HFFc6 (cell line): Measurements from ENCODE around the gene PLEKHD1. TPM values are rescaled to one million over a fixed set of nuclear protein-coding genes. Genes with fewer than 3 reads are reported as not detected.

Experiments
- DNase-seq: peaks from one replicate; pipeline ENCODE4 v3.0.0-alpha.2; 2018
- H3K27ac Mint-ChIP-seq: 2 replicates; pipeline ENCODE4 v1.8.0; 2020; ENCODE audit warnings: mild to moderate bottlenecking, mixed read lengths
- H3K27me3 Mint-ChIP-seq: 2 replicates; pipeline ENCODE4 v1.8.0; 2021; ENCODE audit warnings: mild to moderate bottlenecking, moderate library complexity, mixed read lengths; ENCODE audit not compliant: insufficient read depth
- H3K36me3 Mint-ChIP-seq: 2 replicates; pipeline ENCODE4 v1.8.0; 2021; ENCODE audit warnings: low read depth, mixed read lengths
- H3K4me1 Mint-ChIP-seq: 2 replicates; pipeline ENCODE4 v1.8.0; 2020; ENCODE audit warnings: low read depth, mixed read lengths
- H3K4me3 Mint-ChIP-seq: 2 replicates; pipeline ENCODE4 v1.8.0; 2020; ENCODE audit warnings: mild to moderate bottlenecking, moderate library complexity, mixed read lengths
- H3K9me3 Mint-ChIP-seq: 2 replicates; pipeline ENCODE4 v1.8.0; 2020; ENCODE audit warnings: mild to moderate bottlenecking, mixed read lengths
- total RNA-seq, 6 experiments: library from RNA; stranded (reverse); fragmentation: NEBNext Ultra II Directional; extraction: Animal tissue kit (Norgen Biotek cat#: 25700); gene quantifications; 2 replicates in 1 of 6; 3 replicates in 5 of 6; pipeline ENCODE4 v1.2.3, GENCODE V29; 2021
- TF ChIP-seq, protein P1 (sequence below): fragments of 200-600 bp; sonication (generic); IDR thresholded peaks from 2 replicates; pipeline ENCODE4 v1.5.0; 2021; ENCODE audit warnings: antibody characterized with exemption, mild to moderate bottlenecking

Gene PLEKHD1
- total RNA-seq, 6 experiments from 2014 or later = 0.06 TPM; not detected in 5

DNA sequence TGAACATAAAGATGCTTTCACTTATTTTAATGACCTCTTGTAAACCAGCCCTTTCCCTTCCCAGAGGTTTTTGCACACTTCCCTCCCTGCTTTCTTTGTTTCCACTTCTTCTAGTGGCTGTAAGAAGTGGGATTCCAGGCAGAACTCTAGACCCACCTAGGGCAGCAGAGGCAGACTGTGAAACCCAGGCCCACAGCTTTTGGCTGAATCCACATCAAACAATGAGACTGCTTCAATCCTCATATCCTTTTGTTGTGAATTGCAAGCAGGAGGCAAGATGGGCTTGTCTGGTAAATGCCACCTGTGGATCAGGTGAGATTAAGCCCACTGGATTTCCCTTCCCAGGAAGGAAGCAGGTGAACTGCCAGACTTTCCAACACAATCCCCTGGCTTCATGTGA lies 77.4 kb downstream of the PLEKHD1 start:
- Mint-ChIP-seq H3K27me3 (peaks cover 51% of the 10 kb centered on the region), H3K9me3 (no peaks in the 10 kb centered on the region), H3K4me1 (no peaks in the 10 kb centered on the region), H3K27ac (no peak overlapping the region), H3K4me3 (no peak overlapping the region), H3K36me3 (no peaks in the 10 kb centered on the region)
- TF ChIP-seq, protein P1, sequence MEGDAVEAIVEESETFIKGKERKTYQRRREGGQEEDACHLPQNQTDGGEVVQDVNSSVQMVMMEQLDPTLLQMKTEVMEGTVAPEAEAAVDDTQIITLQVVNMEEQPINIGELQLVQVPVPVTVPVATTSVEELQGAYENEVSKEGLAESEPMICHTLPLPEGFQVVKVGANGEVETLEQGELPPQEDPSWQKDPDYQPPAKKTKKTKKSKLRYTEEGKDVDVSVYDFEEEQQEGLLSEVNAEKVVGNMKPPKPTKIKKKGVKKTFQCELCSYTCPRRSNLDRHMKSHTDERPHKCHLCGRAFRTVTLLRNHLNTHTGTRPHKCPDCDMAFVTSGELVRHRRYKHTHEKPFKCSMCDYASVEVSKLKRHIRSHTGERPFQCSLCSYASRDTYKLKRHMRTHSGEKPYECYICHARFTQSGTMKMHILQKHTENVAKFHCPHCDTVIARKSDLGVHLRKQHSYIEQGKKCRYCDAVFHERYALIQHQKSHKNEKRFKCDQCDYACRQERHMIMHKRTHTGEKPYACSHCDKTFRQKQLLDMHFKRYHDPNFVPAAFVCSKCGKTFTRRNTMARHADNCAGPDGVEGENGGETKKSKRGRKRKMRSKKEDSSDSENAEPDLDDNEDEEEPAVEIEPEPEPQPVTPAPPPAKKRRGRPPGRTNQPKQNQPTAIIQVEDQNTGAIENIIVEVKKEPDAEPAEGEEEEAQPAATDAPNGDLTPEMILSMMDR = no peak
- DNase-seq = no peak

DNA sequence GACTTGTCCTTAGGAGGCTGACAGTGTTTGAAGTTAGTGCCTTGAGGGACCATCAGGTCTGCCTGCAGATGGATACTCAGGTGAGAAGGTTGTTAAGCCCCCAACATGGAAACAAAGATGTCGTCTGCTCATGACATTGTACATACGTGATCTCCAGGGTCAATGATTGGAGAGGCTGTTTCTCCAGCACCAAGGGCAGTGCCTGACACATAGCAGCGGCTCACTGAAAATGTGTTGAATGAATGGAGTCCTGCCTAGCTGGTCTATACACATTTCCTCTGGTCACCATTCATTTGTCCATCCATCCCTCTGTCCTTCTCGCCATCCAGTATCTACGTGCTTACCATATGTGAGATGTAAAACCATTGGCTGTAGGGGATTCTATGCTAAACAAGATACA lies 83.0 kb downstream of the PLEKHD1 start:
- Mint-ChIP-seq H3K4me1 (no peaks in the 10 kb centered on the region), H3K9me3 (no peaks in the 10 kb centered on the region), H3K4me3 (no peak overlapping the region), H3K36me3 (no peaks in the 10 kb centered on the region), H3K27me3 (peaks cover 54% of the 10 kb centered on the region), H3K27ac (no peak overlapping the region)
- TF ChIP-seq, protein P1 = no peak
- no peak for DNase-seq

DNA sequence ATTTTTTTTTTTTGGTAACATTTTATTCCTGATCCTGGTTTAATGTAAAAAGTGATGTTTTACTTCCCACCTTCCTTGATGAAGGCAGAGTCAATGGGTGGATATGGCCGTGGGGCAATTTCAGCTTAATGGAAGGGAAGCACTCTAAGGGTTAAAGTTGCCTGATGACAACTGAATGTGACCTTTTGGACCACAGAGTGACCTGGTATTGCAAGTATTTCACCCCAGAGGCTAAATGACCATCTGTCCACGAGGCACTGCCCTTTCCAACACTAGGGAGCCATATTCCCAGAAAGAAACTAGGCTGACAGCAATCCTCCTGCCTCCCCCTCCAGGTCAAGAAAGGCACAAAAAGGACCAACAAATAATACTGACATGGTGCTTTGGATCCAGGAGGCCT lies 85.3 kb downstream of the PLEKHD1 start:
- H3K36me3 Mint-ChIP-seq = no peaks in the 10 kb centered on the region
- H3K4me1 Mint-ChIP-seq = peaks cover 6% of the 10 kb centered on the region
- peaks cover 56% of the 10 kb centered on the region for H3K27me3 Mint-ChIP-seq
- H3K27ac Mint-ChIP-seq = no peak overlapping the region
- no peak for DNase-seq
- no peaks in the 10 kb centered on the region for H3K9me3 Mint-ChIP-seq
- H3K4me3 Mint-ChIP-seq = no peak overlapping the region
- TF ChIP-seq, protein P1 = no peak

DNA sequence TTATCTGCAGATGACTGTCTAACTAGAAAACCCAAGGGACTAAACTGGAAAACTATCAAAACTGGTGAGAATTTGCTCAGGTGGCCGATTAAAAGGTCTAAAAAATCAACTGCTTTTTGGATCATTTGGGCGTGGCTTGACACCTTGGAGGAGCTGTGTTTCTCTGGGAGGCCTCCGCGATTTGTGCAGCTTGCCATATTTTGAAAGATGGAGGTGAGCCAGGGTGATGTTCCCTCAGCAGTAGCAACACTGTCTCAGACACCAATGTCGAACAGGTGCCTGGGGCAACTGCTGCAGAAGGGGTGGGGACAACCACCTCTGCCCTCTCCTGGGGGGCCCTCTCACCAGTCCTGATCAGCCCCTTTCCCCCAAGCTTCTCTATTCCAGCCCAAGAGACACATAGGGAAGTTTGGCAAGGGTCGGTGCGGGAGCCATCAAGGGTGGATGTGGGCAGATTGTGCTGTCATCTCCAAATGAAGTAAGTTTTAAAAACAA lies 86.4 kb downstream of the PLEKHD1 start:
- Mint-ChIP-seq H3K4me3 (no peak overlapping the region), H3K9me3 (no peaks in the 10 kb centered on the region), H3K27me3 (peaks cover 59% of the 10 kb centered on the region), H3K27ac (no peak overlapping the region), H3K4me1 (peaks cover 6% of the 10 kb centered on the region), H3K36me3 (no peaks in the 10 kb centered on the region)
- no peak for DNase-seq
- TF ChIP-seq, protein P1 = no peak

DNA sequence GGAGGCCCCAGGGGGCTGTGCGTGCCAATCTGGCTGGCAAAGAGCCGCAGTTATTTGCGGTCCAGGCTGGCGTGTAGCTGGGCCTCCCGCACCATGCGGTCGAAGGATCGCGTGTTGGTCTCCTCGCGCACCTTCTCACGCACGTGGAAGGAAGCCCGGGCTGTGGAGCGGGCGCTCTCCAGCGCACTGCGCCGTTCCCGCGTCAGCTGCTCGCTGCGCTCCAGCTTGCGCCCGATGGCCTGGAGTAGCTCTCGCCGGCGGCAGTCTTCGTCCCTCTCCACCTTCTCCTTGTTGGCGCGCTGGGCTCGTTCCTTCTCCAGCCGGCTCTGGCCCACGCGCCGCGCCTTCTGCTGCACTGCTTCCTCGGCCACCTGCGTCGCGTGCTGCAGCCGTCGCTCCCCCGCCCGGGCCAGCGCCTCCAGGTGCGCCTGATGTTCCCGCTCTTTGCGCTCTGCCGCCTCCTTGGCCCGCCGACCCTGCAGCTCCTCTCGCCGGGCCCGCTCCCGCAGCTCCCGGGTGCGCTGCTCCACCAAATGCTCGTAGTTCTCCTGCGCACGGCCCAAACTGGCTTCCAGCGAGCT lies 87.0 kb downstream of the PLEKHD1 start:
- no peaks in the 10 kb centered on the region for H3K9me3 Mint-ChIP-seq
- H3K27me3 Mint-ChIP-seq = peaks cover 64% of the 10 kb centered on the region
- no peak for DNase-seq
- H3K36me3 Mint-ChIP-seq = no peaks in the 10 kb centered on the region
- TF ChIP-seq, protein P1 = no peak
- H3K4me1 Mint-ChIP-seq = peaks cover 6% of the 10 kb centered on the region
- H3K4me3 Mint-ChIP-seq = no peak overlapping the region
- no peak overlapping the region for H3K27ac Mint-ChIP-seq
